ENCODE measurements around the gene LVRN.

- TF ChIP-seq POLR2A (IDR thresholded peaks at IDR 0.05; ENCODE audit: low read depth, low read length): no peak
- no peak for TF ChIP-seq POLR2AphosphoS5 (IDR thresholded peaks at IDR 0.05; ENCODE audit: insufficient read depth, low read depth, low read length)
- TF ChIP-seq CTCF (IDR thresholded peaks at IDR 0.05; ENCODE audit: extremely low read depth in 1 of 2, insufficient read depth in 1 of 2, low read depth in 1 of 2, low read length in 2 of 2): no peak
These were observed 15.6 kb upstream of the LVRN start for GRCh38 chr5:115946655-115947054.
